ENCODE data around the gene ABCA13.
"Not testable (repeated sequence)": the region's sequence is repeated elsewhere in the genome, so short reads cannot be mapped to it uniquely, and the experiment has no call there.

Gene ABCA13

DNA sequence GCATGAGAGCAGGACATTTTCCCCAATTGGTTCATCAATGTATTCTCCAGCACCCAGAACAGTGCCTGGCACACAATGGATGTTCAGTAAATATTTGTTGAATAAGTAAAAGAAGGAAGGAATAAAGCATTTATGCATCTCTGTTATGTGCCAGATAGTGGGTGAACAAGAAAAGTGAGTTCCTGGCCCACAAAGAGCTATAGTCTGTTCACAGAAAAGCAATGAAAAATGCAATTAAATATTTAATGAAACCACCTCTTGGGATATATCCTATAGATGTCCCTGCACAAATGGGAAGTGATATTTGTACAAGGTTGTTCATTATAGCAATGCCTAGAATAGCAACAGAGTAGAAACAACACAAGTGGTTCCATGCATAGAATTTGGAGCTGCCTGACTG lies 2.1 kb downstream of the ABCA13 start:
- no peak for DNase-seq (ENCODE audit: low read depth in 1 of 2, low spot score in 1 of 2)

DNA sequence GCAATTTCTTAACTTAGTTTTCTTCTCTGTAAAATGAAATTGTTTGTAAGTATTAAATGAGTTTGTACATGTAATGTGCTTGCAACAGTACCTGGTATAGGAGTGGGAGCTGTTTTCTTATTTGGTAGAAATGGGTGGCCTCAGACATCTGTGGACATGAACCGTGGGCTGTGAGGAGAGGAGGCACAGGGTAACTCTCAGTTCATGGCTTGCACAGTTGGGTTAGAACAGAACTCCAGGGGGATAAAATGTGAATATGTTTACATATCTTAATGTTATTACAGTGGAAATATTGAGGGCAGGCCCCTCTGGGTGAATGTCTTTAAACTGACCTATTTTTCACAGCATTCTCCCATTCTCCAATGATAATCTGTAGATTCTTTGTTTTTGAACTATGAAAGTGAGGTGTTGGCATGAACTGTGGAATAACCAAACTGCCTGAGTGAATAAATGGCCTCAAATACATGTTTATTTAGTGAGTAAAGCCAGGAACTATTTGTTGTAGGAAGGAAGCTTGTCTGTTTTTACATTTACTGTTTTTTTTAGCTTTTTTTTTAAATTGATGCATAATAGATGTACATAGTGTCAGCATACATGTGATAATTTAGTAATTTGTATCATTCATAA lies 2.6 kb downstream of the ABCA13 start:
- no peak for DNase-seq (ENCODE audit: low read depth in 1 of 2, low spot score in 1 of 2)

DNA sequence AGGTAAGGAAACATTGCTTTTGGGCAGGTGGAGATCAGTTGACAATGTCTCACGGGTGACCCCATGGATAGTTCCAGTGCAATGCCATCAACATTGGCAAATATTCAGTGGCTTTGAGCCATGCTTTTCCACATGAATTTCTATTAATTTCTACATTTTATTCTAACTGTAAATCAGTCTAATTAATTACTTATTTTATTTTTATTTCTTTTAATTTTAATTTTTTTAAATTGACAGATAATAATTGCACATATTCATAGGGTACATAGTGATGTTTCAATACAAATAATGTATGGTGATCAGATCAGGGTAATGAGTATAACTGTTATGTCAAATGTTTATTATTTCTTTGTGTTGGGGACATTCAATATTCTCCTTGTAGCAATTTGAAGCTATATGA lies 3.8 kb downstream of the ABCA13 start:
- DNase-seq (ENCODE audit: low read depth in 1 of 2, low spot score in 1 of 2), result no peak

DNA sequence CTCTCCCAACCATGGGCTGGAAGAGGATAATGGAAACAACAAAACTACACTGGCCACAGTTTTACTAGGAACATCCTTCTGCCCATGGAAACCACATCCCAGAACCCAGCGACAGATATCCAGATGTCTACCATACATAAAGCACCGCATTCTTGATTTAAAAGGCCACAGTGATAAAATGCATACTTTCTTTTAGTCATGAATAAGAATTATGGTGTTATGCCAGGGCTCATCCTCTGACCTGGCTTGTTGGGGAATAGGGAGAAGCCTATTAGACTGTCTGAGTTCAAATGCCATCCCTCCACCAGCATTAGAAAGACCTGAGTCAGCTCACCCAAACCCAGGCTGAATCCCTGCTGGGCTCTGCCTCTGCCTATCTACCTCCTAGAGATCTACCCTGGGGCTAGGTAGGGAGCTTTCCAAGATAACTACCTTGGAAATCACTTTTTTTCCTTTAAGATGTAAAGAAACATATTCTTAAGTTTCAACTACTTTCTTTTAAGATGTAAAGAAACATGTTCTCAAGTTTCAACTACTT lies 5.2 kb downstream of the ABCA13 start:
- DNase-seq (ENCODE audit: low read depth in 1 of 2, low spot score in 1 of 2), result no peak

DNA sequence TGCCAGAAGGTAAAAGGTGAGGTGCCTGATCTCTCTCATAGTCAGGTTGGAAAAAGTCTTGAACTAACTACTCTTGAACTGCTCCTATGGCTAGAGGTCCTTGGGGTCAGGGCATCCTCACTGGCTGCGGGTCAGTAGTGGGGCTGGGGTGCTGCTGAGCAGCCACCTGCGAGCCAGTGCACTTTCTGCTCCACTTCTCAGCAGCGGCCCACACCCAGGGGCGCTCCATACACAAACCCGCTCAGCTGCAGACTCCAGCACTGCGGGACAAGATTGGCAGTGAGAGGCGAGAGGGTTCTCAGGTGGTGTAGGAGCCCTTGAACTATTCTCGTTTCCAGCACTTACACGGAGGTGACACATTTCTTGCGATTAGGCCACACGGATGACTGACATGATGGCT lies 6.0 kb downstream of the ABCA13 start:
- no peak for DNase-seq (ENCODE audit: low read depth in 1 of 2, low spot score in 1 of 2)

DNA sequence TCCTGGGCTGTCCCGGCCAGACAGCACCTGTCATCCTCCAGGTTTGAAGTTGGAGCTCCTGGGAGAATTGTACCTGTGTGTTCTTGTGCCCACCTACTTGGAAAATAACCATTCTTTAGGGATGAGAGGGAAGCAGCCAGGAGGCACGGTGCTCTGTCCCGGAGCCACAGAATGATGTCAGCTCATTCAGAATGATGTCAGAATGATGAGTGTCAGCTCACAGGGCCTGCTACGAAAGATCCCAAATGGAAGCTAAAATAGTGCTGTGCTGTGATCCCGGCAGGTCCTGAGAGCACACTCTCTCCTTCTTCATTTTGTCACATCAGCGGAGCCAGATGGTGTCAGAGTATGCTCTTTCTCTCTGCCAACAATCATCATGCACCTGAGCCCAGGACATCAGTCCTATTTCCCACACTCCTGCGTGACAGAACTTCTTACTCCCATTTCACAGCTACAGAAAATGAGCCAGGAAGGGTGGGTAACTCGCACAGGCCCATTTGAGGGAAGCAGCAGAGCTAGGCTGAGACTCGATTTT lies 8.3 kb downstream of the ABCA13 start:
- DNase-seq (ENCODE audit: low read depth in 1 of 2, low spot score in 1 of 2), result no peak

DNA sequence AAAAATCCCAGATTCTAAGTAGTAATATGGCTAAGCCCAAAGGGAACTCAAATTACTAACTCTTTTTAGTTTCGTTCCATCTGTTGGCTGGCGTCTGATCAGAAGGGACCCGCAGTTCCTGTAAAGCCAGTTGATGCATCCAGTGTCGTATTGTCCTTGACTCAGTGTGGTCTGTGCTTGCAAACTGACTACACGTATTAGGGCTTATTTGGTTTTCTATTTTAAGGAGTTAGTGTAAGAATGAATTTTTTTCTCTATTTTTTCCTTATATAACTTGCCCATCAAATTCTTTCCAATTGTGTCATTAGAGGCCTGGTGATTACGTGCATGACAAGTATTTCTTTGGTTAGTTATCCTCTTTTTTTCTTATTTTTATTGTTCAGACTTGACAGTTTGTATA lies 9.7 kb downstream of the ABCA13 start:
- no peak for DNase-seq (ENCODE audit: low read depth in 1 of 2, low spot score in 1 of 2)

DNA sequence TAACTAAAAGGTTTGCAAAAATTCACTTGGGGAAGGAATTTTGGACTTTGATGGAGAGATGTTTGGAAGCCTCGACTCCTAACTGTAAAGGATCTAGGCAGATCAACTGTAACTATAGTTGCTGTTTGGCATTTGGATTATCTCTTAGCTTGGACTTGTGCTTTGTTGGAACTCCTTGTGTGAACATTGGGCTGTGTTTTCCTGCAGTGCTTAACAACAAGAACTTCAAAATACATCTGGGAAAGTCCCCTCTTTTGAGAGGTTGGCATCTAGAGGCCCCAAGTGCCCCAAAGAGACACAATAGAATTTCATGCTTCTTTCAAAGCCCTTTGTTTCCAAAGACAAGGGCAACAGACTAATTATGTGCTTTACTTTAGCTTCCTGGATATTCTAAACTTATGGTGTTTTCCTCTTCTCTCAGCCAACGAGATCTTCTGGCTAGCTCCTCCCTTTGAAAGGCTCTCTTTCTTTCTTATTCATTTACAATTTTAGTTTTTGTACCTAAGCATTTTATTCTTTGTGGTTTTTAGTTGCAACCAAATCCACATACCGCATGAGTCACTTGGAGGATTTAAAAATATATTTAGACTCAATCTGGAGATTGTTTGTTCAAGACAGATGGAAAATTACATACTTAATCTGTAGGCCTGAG lies 11.6 kb downstream of the ABCA13 start:
- no peak for DNase-seq (ENCODE audit: low read depth in 1 of 2, low spot score in 1 of 2)

DNA sequence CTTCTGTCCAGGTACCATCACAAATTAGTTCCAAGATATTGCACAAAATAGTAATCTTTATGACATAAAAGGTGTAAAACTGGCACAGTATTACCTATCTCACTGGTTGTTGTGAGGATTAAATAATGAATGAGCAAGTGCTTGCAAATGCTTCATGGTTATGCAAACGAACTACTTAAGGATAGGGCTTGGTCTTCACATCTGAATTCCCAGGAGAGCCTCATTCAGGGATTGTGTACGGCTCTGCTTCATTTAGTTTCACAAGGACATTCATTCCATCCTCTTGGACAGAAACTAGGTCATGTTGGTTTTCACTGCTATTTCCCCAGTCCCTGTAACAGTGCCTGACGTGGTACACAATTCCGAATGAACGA lies 12.1 kb downstream of the ABCA13 start:
- DNase-seq (ENCODE audit: low read depth in 1 of 2, low spot score in 1 of 2), result no peak

DNA sequence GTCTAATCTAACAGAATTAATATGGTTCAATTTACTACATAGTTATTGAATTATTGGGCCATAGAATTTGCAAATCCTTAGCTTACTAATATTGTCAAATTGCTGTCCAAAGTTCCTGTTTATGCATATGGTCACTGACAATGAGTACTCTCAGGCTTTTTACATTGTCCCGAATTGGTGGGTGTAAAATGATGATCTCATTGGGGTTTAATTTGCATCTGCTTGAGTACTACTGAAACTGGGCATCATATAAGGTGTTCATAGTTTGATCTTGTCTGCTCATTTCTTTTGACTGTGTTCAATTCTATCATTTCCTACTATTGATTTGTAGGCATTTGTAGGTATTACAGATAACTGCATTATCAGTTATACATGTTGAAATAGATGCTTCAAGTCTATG lies 12.7 kb downstream of the ABCA13 start:
- no peak for DNase-seq (ENCODE audit: low read depth in 1 of 2, low spot score in 1 of 2)

DNA sequence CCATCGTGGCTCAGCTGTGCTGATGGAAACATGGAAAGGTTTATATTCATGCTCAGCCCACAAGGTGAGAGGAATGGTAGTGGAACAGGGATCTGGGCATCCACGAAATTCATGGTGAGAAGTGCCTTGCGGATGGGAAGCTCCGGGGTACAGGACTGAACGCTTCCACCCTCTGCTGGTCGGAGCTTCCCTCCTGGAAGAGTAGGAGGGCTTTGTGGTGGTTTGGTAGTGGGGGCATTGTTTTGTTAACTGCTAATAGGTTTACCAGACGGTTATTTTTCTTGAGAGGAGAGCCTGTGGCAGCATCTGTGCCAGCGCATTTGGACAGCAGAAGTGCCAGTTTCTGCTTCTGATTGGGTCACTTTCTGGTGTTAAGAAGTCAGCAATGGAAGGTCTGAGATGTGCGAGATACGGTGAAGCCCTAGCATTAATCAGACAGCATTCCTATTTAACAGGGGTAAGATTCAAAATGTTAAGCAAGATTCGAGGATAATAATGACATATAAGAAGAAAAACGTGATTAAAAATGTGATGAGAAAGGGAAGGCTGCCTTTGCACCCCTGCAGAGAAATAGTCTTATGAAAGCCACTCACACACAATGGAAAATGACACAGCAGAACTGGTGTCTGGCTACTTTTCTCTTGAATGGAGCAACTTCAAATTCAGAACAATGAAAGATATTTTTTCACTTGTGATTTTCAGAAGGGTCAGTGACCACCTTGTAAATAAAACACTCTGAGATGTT lies 17.7 kb downstream of the ABCA13 start:
- DNase-seq (ENCODE audit: low read depth in 1 of 2, low spot score in 1 of 2), result no peak

DNA sequence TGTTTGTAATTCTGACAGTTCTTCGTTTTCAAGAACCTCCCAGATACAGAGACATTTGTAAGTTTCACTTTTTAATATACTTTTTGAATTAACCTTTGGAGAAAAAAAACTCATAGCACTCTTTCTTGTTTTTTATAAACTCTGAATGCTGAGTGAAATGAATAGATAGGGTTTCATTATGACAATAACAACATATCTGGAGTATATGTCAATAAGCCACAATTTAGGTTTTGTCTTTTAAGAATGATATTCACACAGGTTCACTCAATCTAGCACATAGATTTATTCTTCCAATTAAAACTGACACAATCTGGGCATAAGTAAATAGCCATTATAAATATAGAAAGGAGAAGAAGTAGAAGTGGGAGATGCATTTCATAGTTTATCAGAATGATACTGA lies 21.7 kb downstream of the ABCA13 start:
- DNase-seq (ENCODE audit: low read depth in 1 of 2, low spot score in 1 of 2), result no peak

DNA sequence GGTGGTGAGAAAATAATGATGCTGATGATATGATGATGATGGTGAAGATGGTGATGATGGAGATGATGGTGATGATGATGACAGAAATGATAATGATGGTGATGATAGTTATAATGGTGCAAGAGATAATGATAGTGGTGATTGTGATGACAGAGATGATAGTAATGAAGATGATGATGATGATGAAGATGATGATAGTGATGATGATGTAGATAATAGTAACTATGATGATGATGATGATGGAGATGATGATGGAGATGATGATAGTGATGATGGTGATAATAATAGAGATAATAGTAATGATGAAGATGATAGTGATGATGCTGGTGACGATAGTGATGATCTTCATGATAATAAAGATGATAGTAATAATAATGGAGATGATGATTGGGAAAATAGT lies 22.2 kb downstream of the ABCA13 start:
- DNase-seq (ENCODE audit: low read depth in 1 of 2, low spot score in 1 of 2), result no peak

DNA sequence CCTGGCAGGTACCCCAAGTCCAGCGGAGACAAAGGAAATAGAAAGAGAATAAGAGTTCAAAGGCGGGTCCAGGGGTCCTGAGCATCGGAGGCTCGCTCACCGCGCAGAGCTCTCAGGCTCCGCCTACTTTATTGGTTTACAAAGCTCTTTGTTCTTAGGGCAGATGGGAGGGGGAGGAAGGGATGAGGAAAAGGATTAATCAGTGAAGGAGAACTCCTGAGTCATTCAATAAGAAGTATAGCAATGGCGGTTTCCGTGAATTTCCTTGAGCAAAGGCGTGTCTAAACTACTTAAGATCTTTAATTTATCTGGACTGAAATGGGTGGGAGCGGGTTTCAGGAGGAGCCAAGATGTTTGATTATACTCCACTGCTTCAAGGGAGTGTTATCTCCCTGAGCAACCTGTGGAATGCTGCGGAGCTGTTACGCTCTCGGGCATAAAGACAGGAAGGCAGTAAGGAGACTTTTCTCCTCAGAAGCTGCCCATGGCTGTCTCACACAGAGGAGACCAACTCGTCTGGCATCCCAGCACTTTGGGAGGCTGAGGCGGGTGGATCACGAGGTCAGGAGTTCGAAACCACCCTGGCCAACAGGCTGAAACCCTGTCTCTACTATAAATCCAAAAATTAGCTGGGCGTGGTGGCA lies 29.8 kb downstream of the ABCA13 start:
- not testable (repeated sequence) for DNase-seq (ENCODE audit: low read depth in 1 of 2, low spot score in 1 of 2)

DNA sequence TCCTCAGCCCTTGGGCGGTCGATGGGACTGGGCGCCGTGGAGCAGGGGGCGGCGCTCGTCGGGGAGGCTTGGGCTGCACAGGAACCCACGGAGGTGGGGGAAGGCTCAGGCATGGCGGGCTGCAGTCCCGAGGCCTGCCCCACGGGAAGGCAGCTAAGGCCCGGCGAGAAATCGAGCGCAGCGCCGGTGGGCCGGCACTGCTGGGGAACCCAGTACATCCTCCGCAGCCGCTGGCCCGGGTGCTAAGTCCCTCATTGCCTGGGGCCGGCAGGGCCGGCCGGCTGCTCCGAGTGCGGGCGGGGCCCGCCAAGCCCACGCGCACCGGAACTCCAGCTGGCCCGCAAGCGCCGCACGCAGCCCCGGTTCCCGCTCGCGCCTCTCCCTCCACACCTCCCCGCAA lies 31.7 kb downstream of the ABCA13 start:
- DNase-seq (ENCODE audit: low read depth in 1 of 2, low spot score in 1 of 2), result not testable (repeated sequence)

DNA sequence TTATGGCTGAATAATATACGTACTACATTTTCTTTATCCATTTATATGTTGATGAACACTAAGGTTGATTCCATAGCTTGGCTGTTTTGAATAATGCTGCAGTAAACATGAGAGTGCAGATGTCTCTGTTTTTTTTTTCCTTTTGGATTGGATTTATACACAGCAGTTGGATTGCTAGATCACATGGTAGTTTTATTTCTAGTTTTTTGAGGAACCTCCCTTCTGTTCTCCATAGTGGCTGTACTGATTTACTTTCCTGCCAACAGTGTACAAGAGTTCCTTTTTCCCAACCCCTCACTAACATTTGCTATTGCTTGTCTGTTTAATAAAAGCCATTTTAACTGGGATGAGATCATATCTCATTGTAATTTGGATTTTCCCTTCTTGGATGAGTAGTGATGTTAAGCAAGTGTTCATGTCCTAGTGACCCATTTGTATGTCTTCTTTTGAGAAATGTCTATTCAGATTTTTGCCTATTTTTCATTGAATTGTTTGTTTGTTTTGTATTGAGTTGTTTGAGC lies 36.0 kb downstream of the ABCA13 start:
- DNase-seq (ENCODE audit: low read depth in 1 of 2, low spot score in 1 of 2), result no peak

DNA sequence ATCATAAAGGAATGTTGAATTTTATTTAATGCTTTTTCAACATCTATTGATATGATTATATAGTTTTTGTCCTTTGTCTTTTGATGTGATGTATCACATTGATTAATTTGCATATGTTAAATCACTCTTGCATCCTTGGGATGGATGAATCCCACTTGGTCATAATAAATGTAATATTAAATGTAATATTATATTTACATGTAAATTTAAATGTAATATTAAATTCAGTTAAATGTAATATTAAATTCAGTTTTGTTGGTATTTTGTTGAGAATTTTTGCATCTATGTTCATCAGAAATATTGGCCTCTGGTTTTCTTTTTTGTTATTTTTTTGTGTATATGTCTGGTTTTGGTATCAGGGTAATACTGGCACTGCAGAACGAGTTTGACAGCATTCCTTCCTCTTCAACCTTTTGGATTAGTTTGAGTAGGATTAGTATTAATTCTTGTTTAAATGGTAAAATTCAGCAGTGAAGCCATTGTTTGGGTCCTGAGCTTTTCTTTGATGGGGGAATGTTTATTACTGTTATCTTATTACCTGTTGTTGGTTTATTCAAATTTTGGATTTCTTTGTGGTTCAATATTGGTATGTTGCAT lies 37.8 kb downstream of the ABCA13 start:
- DNase-seq (ENCODE audit: low read depth in 1 of 2, low spot score in 1 of 2), result no peak

DNA sequence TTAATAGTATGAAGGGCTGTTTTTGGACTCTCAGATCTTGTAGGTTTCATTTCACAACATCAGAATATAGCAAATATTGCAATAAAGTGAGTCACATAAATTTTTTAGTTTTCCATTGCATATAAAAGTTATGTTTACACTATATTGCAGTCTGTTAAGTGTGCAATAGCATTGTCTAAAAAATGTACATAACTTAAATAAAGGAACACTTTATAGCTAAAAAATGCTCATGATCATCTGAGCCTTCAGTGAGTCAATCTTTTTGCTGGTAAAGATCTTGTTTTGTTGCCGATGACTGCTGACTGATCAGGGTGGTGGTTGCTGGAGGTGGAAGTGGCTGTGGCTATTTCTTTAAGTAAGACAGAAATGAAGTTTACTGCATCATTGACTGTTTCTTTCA lies 42.0 kb downstream of the ABCA13 start:
- no peak for DNase-seq (ENCODE audit: low read depth in 1 of 2, low spot score in 1 of 2)

DNA sequence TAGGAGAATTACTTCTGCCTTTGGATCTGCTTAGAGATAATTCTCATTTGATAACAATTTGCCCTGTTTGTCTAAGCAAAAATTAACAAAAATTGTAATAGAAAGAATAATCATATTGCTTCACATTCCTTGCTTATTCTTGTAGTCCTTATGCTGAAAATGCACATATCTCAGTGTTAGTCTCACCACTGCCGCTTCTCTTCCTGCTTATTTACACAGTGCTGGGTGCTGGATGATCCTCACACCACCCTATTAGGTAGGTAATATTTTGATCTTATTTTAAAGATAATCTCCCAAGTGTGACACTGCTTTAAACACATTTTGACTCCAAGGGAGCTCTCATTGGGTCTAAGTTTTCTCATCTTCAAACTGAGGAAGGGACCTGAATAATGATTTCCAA lies 46.0 kb downstream of the ABCA13 start:
- DNase-seq (ENCODE audit: low read depth in 1 of 2, low spot score in 1 of 2), result no peak

DNA sequence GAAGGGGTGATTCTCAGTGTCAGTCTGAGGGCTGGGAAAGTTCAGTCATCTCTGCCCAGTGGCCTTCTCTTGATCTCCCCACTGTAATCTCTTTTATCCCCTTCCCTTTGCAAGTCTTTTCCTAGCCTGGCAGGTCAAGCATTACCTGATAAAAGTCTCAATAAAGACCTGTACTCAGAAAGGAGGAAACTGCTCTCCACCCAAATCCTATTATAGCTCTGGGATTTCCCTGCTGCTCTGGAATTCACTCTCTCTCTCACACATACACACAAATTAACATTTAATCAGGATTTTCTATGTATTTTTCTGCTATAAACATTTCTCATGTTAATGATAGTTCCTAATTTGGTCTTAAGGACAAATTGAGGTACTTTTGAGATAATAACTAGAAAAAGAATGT lies 46.5 kb downstream of the ABCA13 start:
- DNase-seq (ENCODE audit: low read depth in 1 of 2, low spot score in 1 of 2), result no peak

DNA sequence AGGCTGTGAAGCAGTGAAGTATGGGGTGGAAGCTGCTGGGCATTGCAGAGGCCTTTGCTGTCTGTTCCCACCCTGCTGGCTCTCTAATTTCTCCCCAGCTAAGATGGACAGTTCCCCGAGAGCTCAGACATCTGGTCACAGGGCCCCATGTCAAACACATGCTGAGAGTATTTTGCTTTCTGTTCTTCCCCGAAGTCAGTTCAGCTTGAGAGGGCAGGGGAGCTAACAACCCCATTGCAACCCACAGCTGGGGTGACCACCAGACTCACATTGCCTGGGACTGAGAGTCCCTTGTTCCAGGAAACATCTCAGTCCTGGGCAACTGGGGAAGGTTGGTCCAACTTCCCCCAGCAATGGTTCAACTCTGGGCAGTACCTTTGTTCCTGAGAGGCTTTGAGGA lies 52.8 kb downstream of the ABCA13 start:
- DNase-seq (ENCODE audit: low read depth in 1 of 2, low spot score in 1 of 2), result no peak
